Activated CD4-positive, alpha-beta T cell treated with anti-CD3 and anti-CD28 coated beads, Interleukin-10, Interleukin-2, amounts not matched to agents 100 ng/mL and 50 ng/mL, durations not matched to agents 16 hours and 8 hours (primary cell): ENCODE results near the gene IL9.

Experiments used
- DNase-seq: peaks from one replicate; pipeline ENCODE4 v3.0.0-alpha.2; 2020

Gene IL9

DNA sequence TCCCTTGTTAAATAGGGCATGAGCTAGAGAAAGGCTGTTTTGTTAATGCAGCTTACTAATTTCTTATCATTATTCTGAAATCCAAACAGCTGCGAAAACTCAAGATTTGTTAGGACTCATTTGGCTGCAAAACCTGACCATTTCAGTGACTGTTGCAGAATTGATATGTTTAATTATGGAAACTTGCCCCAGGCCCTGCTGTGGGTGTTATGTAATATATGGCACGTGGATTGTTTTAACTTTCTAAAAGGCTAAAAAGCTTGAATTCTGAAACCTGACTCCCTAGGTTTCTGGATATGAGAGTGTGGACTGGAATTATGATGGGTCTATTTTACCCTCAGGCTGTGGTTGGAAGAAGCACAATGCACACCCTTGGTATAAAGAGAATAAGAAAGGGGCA lies 4.4 kb downstream of the IL9 start:
- no peak for DNase-seq

DNA sequence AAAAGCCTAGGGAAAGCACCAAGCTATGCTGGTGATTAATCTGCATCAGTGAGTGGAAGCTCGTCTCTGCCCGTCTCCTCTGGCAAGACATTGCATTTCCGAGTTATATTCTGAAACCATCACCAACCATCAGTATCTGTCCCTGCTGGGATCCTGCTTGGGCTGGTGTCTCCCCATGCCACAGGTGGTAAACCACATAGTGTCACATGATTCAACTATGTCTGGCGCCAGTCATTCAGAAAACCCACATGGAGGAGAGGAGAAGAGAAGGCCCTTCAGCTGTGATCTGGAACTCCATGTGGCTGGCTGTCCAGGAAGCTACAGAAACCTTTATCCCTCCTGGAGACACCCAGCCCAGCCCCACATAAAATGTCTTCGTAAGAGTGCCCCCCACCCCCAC lies 4.8 kb downstream of the IL9 start:
- peak; percentile 91 for DNase-seq

DNA sequence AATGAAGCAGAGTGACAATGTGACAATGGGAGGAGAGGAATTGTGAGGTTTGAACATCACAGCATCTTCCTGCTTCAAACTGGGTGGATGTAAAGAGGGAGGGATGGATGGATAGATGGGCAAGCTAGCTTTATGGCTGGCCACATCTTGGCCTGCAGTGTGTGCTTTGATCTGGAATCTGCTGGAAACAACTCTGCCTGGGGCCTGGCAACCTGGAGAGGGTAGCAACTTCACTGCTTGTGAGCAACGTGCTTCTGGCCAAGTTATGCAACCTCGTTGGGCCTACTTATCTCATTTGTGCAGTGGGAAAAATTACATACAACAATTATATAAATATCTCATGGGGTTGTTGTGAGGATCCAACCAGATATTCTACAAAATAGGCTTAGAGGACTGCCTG lies 5.3 kb downstream of the IL9 start:
- DNase-seq = no peak

DNA sequence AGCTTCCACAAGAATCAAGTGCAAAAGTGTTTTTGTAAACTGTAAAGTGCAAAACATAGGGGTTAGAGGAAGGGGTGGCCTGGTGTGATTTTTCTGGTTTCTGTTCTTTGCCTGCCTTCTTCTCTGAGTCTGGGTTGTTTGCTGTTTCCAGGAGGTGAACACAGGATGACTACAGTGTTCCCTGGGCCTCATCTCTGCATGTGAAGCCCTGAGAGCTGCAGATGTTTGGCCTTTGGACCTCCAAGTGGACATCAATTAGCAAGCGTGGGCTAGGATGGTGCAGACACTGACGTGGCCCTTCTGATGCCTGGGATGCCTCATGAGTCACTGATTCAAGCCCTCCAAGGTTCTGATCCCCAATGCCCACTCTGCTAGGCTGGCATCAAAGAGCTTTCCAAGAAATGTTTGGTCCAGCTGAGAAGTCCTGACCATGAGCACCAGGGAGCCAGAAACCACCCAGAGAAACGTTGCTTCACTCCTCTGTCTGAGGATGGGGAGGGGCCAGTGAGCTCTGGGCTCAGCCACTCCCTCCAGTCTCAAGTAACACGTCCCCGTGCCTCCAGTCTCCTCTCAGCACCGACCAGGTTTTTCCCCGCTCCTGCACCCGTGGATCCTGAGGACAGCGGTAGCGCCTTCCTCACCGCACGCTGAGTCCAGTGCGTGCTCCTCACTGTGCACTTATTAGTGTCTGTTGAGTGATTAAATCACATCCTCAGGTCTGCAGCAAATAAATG lies 7.6 kb downstream of the IL9 start:
- DNase-seq = no peak

DNA sequence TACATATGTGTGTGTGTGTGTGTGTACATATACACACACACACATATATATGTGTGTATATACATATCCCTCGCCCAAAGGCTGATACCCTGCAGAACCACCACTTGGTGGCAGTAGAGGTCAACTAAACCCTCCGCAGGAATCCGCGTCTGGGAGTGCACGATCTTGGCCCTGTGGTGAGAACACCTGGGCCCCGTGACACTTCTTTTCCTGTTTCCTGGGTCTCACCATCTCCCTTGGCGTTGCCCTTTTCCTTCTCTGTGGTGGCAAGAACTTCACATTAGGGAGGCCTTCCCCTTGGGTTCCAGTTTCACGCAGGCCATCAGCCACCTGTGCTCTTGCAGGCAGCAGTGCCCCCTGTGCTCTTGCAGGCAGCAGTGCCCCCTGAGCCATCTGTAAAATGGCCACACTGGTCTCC lies 8.2 kb downstream of the IL9 start:
- peak; percentile 81 for DNase-seq

DNA sequence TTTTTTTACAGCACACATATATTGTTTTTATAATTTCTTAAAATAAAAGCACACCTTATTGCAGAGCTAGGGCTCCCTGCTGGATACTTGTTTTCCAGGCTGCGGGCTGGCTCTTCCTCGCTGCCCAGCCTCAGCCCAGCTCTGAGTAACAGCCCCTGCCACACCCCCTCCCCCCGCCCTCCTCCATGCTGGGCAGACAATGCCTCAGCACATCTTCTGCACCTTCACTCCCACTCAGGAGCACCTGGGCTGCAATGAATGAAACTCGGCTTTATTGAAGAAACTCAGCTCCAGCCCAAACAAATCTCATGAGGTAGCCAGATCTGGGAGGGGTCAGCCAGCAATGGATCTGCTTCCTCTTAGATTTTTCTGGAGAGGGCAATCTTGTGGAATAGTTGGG lies 9.5 kb downstream of the IL9 start:
- DNase-seq = no peak

DNA sequence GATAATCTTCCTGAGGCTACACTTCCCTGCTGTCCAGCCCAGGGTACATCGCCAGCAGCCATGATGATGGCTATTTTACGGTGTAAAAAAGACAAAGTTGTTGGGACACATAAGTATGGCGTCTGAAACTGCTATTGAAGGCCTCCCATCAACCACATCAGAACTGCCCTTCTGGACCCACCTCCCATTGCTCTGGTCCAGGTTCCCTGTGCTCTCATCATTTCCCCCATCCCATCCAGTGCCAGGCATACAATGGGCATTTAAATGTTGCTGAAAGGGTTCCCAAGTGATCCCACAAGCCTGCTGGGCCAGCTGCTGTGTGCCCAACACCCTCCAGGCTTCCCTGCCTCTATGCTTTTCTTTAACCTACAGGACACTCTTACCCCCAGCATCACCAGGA lies 10.6 kb downstream of the IL9 start:
- no peak for DNase-seq

DNA sequence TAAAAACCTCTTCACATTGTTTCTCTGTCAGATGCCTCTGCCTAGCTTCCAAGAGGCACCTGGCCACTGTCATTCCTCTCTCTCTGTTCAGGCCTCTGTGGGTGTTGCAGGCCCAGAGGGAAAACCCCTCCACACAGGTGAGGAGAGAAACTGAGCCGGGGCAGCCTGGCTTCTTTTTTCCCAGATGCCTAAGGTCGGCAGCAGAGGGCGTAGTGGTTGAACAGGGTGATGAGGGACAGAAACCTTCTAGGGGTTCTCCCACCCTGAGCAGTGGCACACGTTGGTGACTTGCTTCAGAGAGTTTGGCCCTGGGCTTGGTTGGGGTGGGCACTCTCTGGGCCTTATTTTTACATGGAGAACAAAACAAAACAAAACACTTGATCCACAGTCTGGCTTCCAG lies 12.2 kb downstream of the IL9 start:
- DNase-seq = peak; percentile 19

DNA sequence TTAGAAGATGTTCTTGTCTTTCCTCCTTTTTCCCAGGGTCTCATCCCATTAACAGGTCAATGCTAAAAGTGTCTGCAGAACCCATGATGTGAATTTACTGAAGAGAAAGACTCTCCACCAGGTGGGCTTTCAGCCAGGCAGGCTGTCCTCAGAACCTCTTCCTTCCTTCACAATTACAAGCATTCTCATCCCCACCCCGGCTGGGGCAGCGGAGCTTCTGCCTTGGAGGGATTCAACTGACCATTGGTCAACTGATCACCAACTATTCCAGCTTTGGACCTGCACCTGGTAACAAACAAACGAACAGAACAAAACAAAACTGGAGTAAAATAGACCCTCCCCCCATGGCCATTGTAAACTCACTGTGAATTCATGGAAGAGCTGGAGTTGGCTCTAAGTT lies 12.6 kb downstream of the IL9 start:
- DNase-seq = no peak

DNA sequence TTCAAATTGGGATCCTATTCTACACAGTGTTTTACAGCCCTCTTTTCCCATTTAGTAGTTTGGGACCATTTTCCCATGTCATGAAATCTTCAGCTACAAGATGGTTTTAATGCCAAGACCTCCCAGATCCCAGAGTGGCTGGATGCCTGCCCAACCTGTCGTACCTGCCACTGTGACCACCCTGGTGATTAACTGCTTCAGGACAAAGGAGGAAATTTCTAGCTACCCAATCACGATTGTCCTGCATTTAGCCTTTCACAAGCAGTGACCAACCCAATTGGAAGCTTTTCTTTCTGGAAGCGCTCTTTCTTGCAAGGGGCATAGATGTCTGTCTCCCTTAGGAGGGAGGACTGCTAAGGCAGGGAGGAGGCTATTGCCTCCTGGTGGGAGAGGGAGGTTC lies 13.8 kb downstream of the IL9 start:
- no peak for DNase-seq

DNA sequence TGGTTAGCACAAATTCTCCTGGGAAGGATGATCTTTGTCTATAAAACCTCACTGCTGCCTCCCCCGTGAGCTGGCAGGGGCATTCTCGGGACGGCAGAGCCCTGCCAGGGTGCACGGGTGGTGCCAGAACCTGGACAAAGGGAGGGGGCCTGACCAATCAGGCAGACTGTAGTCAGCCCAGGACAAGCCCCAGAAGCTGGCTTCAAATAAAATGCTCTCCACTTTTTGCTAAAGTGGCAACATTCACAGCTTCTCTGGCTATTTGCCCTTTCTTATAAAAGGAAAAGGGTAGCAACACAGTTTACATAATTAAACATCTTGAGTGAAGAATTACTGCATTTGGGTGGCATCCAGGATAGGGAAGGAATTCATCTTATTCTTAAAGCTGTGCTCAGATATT lies 14.4 kb downstream of the IL9 start:
- no peak for DNase-seq

DNA sequence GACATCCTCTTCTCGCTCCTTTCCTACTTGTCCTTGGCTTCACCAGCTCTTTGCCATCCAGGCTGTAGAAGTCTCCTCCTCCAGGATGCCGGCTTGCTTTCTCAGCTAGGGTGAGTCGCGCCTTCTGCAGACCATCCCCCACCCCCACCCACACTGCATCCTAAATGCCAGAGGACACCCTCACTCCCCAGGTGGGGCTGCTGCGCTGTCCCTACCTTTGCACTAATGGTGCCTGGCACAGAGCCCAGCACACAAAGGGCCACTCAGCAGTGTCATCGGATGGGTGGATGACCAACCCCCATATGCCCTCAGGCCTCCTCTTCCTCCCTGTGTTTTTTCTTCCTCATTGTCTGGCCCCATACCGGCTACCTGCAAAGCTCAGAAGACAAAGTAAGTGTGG lies 14.8 kb downstream of the IL9 start:
- no peak for DNase-seq

DNA sequence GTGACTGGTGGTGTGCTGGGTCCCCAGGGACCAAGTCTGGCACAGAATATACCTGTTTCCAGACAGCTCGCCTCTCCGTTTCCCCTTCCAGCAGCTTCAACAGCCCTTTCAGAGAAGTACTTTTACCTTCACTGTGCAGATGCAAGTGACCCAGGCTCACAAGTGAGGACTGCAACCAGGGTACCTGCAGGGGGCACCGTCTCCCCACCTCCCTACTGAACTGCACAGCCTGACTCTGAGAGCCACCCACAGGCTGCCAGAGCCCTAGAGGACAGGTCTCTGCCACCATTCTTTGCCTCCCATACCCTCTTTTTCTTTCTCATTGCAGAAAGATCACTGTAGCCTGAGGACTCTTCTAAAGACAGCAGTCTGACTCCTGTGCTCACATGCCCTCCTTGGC lies 15.4 kb downstream of the IL9 start:
- DNase-seq = peak; percentile 25

DNA sequence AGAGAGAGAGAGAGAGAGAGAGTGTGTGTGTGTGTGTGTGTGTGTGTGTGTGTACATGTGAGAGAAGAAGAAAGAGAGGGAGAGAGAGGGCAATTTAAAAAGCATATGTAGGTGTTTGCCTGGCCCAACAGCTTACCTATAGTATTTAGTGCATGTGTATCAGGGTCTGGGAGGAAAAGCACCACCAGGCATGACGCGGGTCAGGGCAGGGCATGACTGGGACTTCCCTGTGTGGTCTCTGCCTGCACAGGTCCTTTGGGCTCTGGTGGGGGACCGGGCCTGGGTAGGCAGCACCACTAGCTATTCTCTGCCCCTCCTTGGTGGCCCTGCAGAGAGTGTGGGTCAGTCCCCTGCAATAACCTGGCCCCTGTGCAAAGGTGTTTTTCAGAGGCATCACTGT lies 16.1 kb downstream of the IL9 start:
- no peak for DNase-seq

DNA sequence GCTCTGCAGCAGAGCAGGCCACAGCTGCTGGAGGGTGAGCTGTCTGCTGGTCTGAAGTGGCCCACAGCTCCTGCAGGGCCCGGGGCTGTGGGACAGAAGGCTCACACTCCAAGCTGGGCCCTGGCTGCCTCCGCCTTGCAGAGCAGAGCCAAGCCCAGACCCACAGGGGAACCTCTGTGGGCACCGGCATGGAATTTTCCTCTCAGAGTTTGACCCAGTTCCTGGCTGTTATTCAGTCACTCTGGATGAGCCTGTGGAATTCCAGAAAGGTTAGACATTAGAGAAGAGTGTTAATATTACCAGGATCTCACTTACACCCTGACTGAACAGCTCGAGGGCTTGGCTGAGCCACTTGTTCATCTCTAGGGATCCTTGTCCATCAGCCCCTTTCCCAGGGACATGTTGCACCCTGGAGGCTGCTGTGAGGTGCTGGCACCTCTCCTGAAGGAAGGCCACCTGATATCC lies 17.5 kb downstream of the IL9 start:
- DNase-seq = no peak

DNA sequence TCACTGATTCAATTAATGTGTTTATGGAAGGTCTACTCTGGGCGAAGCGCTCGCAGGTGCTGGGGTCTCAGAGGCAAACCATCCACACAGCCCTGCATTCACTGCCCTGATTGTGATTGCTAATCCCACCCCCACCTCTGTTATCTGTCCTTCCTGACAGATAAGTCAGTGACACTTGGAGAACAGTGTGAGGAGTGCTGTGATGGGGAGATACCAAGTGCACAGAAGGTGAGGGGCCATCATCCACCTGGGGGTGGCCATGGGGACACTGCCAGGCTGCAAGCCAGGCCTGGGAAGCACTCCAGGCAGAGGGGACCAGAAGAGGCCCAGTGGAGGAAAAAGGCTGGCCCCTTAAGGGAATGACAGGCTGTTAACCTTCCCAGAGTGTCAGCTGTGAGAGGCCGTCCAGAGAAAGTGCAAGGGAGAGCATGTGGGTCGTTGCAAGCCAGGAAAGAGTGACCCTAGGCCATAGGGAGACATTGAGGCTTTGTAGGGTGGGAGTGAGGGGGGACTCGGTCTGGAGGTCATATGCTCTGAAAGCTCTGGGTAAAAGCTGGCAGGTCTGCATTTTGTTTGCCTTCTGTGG lies 18.0 kb downstream of the IL9 start:
- no peak for DNase-seq

DNA sequence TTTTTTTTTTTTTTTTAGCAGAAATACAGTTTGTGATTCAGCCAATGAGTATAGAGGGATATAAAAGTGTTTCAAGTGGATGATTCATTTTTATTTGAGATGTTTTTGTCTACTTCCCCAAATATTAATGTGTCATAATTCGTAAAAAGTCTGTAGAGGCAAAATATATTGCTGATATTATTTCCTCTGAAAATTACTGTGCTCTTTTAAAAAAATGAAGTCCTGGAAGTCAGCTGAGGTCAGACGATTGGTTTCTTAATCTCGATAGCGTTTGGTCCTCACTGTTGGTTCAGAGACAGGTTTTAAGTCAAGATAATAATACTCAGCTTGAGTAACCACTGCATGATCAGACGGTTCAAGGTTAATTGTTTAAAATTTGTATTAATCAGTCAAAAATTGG lies 19.5 kb downstream of the IL9 start:
- DNase-seq = no peak

DNA sequence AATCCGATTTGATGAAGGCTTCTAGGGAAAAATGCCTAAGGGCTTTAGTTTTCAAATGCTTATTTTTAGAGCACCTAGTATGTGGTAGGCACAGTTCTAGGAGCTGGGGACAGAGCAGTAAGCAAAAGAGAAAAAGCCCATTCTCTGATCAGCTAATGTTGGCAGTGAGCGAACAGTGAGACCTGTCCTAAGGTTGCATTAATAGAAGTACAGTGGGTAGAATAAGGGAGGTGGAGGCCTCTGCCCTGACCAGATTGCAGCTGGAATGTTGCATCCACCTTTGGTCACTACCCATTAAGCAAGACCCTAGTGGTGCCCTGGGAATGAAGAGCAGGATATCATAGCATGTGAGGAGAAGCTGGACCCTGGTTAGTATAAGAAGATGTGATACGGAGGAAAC lies 20.1 kb downstream of the IL9 start:
- DNase-seq = no peak

DNA sequence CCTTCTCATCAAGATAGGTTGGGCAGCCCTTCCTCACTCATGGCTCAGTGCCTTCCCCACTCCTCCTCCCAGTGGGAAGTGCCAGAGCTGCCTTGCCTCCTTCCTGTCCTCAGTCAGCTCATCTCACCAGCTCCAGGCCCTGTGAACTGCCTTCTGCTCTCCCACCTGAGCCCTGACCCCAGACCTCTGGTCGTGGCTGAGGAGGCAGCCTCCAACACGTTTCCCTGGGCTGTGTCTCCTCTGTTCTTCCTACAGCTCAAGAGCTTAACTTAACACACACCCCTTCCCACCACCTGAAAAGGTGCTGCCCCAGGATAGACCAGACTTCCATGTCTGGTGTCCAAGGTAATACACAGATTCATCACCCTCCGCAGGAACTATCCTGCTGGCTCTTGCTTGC lies 21.2 kb downstream of the IL9 start:
- DNase-seq = no peak

DNA sequence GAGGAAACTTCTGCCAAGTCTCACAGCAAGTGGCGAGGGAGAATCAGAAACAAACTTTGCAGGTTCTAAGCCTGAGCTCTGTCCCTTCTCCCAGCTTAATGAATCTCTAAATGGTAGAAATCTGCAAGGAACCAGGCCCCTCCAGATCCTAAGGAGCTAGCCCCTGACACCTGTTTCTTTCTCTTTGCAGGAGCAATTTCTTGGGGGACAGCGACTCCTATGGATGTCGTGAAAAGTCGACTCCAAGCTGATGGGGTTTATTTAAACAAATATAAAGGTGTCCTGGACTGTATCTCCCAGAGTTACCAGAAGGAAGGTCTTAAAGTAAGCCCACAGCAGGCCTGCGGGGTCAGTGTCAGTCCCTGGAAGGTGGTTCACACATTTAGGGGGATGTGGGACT lies 21.8 kb downstream of the IL9 start:
- no peak for DNase-seq

DNA sequence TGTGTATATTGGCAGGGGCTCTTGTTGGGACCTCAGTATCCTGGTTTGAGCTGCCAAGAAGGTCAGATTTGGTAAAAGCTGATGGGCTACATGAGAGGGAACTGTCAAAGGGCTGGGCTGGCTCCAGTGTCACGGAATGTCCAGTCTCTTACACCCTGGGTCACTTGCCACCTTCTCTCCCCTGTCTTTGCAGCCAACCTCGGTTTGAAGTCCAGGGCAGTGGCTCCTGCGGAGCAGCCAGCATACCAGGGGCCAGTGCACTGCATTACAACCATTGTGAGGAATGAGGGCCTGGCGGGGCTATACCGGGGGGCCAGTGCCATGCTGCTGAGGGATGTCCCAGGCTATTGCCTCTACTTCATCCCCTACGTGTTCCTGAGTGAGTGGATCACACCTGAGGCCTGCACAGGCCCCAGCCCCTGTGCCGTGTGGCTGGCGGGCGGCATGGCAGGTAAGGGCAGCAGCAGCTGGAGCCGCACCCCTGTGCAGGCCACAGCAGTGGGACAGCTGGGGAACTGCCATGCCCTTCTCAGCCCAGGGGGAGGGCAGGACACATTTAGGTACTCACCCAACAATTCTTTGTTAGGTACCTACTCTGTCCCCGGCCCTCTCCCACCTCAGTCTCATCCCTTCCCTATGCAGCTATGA lies 24.2 kb downstream of the IL9 start:
- no peak for DNase-seq

DNA sequence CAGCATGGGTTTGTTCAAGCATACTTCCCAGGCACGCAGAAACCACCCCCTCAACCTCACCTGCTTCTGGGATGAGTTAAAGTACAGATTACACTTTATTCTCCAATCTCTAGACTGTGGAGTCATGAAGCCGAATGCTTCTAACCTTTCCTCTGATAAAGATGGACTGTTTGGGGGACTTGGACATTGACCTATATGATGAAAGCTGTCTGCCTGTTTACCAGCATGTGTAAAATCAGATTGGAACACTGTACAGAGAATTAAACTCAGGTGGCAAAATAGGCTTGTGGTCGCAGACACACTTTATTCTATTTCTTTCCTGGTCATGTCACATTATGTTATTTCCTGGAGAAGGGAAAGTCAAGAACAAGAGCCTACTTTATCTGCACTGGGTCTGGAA lies 25.7 kb downstream of the IL9 start:
- DNase-seq = no peak

DNA sequence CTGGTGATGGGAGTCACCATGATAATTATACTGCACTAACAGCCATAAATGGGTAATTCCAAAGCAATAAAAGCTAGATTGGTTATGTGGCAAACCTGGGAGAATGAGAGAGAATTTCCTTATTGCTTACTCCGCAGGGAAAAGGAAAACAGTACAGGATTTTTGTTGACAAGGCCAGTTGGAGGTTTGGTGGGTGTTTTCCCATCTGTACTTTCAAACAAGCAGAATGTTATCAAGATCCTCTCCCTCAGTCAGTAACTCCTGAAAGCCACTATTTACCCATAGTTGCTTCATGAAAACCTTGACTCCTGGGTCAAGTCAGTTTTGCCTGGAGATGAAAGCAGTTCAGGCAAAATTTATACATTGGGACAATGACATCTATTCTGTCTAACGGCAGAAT lies 26.4 kb downstream of the IL9 start:
- DNase-seq = no peak

DNA sequence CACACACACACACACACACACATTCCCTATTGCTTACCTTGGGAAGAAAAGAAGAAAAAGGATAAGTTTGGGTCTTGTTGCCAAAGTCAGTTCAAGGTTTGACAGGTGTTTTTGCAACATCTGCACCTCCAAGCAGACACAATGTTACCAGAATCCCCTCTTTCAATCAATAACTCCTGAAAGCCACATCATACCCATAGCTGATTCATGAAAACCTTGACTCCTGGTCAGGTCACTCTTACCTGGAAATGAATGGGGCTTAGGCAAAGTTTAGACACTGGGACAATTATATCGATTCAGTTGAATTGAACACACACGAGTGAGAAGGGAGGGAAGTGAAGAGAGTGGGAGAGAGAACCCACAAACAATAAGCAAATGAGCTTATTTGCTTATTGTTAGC lies 27.0 kb downstream of the IL9 start:
- DNase-seq = no peak

DNA sequence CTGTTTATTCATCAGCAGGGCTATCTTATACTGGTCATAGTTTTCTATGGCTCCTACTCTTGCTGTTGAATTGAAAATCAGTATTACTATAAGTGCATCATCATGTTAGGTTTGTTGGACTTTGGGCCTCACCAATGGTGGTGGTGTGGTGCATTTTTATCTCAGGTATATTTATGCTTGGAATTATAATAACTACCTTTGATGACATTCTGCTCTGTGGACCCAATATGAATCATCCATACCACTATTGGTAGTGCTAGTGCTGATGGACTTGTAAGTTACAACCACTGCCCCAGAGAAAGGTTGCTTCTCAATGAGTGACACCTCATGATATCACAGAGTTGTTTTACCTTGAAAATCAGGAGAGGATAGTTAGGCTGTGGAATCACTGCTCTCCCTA lies 28.0 kb downstream of the IL9 start:
- DNase-seq = no peak
